Measurements from ENCODE around the gene RPL10. TPM values are rescaled to one million over a fixed set of nuclear protein-coding genes. Genes with fewer than 3 reads are reported as not detected.

Gene RPL10
- total and polyA plus RNA-seq, 2 of the 13 experiments (the other 11 are each of a cell fraction or from before 2014, with no cell fraction given): 2,381 to 4,713 TPM

GRCh38 chrX:154437971-154438893 is 40.1 kb downstream of the RPL10 start:
- no peak for FAIRE-seq
- Histone ChIP-seq H3K27me3 (ENCODE audit: control insufficient read depth in 1 of 2, insufficient read depth in 2 of 2, low read length in 2 of 2) (no peaks in the 10 kb centered on the region), H2AFZ (ENCODE audit: low read length) (no peak overlapping the region), H3K4me2 (ENCODE audit: low read depth, low read length) (peak overlapping the region; percentile 74), H3K9ac (ENCODE audit: insufficient read depth, low read depth, low read length) (peak overlapping the region; percentile 60), H3K9me3 (ENCODE audit: low read length) (no peaks in the 10 kb centered on the region), H4K20me1 (ENCODE audit: insufficient read depth, low read length) (no peaks in the 10 kb centered on the region), H3K27ac (ENCODE audit: extremely low read length, insufficient read depth, low read length) (no peak overlapping the region), H3K4me1 (ENCODE audit: insufficient read depth, low read length) (peaks cover 8% of the 10 kb centered on the region), H3K4me3 (replicated peaks in 1 of 3; ENCODE audit: insufficient read depth in 1 of 3, low read depth in 2 of 3, low read length in 3 of 3) (peak overlapping the region; percentile 54 to 87 (median 72); a peak in 5 of 6 replicates), H3K36me3 (replicated peaks in 1 of 2; ENCODE audit: control insufficient read depth in 1 of 2, insufficient read depth in 2 of 2, low read length in 2 of 2) (peaks cover 0 to 2% of the 10 kb centered on the region in 2 experiments; a peak in 3 of 5 replicates), H3K79me2 (ENCODE audit: insufficient read depth, low read length) (peaks cover 14% of the 10 kb centered on the region)
- intact Hi-C loops (cut with micrococcal nuclease; ENCODE audit: unreplicated experiment) (no loop called here), in situ Hi-C loops (cut with HindIII; ENCODE audit: extremely low pct_ligation_motif_present, low pct_unique_long_range_greater_than_20kb) (no loop called here)
- POLR2A ChIA-PET: no interaction called here
- TF ChIP-seq ESRRA (CRISPR knock-in tag; IDR thresholded peaks at IDR 0.05; ENCODE audit: low read depth) (no peak), ZSCAN31 (CRISPR knock-in tag; IDR thresholded peaks at IDR 0.05; ENCODE audit: low read depth) (no peak), ZNF414 (CRISPR knock-in tag; IDR thresholded peaks at IDR 0.05) (no peak), HIVEP1 (CRISPR knock-in tag; IDR thresholded peaks at IDR 0.05) (no peak), PRDM4 (CRISPR knock-in tag; IDR thresholded peaks at IDR 0.05; ENCODE audit: borderline replicate concordance) (no peak), AGO2 (optimal IDR thresholded peaks at IDR 0.05; ENCODE audit: low read depth, low read length) (no peak), NCOA1 (CRISPR knock-in tag; IDR thresholded peaks at IDR 0.05) (no peak), YY1 (IDR thresholded peaks at IDR 0.05; ENCODE audit: insufficient read depth, insufficient replicate concordance, low read depth, low read length) (no peak)
- TF ChIP-seq, protein P1, sequence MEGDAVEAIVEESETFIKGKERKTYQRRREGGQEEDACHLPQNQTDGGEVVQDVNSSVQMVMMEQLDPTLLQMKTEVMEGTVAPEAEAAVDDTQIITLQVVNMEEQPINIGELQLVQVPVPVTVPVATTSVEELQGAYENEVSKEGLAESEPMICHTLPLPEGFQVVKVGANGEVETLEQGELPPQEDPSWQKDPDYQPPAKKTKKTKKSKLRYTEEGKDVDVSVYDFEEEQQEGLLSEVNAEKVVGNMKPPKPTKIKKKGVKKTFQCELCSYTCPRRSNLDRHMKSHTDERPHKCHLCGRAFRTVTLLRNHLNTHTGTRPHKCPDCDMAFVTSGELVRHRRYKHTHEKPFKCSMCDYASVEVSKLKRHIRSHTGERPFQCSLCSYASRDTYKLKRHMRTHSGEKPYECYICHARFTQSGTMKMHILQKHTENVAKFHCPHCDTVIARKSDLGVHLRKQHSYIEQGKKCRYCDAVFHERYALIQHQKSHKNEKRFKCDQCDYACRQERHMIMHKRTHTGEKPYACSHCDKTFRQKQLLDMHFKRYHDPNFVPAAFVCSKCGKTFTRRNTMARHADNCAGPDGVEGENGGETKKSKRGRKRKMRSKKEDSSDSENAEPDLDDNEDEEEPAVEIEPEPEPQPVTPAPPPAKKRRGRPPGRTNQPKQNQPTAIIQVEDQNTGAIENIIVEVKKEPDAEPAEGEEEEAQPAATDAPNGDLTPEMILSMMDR (CRISPR knock-in tag; IDR thresholded peaks at IDR 0.05): no peak
- TF ChIP-seq, protein P2, sequence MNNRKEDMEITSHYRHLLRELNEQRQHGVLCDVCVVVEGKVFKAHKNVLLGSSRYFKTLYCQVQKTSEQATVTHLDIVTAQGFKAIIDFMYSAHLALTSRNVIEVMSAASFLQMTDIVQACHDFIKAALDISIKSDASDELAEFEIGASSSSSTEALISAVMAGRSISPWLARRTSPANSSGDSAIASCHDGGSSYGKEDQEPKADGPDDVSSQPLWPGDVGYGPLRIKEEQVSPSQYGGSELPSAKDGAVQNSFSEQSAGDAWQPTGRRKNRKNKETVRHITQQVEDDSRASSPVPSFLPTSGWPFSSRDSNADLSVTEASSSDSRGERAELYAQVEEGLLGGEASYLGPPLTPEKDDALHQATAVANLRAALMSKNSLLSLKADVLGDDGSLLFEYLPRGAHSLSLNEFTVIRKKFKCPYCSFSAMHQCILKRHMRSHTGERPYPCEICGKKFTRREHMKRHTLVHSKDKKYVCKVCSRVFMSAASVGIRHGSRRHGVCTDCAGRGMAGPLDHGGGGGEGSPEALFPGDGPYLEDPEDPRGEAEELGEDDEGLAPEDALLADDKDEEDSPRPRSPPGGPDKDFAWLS (CRISPR knock-in tag; IDR thresholded peaks at IDR 0.05; ENCODE audit: borderline replicate concordance): no peak
- TF ChIP-seq, protein P3, sequence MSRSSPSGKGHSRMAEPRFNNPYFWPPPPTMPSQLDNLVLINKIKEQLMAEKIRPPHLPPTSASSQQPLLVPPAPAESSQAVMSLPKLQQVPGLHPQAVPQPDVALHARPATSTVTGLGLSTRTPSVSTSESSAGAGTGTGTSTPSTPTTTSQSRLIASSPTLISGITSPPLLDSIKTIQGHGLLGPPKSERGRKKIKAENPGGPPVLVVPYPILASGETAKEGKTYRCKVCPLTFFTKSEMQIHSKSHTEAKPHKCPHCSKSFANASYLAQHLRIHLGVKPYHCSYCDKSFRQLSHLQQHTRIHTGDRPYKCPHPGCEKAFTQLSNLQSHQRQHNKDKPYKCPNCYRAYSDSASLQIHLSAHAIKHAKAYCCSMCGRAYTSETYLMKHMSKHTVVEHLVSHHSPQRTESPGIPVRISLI (CRISPR knock-in tag; IDR thresholded peaks at IDR 0.05; ENCODE audit: borderline replicate concordance): no peak
- no peak for ATAC-seq
- CTCF ChIA-PET (ENCODE audit: low intra/inter-chr PET ratio, low total read pairs): no interaction called here
- no peak for DNase-seq (ENCODE audit: low spot score)
- 78% methylated on average over 20 of the region's 28 CpGs for WGBS (ENCODE audit: low lambda C conversion rate)
- BruUV-seq (replicated peaks): no TSS peak

Measured in HepG2 (cell line).